ENCODE results near the gene ADIG.

Gene ADIG

DNA sequence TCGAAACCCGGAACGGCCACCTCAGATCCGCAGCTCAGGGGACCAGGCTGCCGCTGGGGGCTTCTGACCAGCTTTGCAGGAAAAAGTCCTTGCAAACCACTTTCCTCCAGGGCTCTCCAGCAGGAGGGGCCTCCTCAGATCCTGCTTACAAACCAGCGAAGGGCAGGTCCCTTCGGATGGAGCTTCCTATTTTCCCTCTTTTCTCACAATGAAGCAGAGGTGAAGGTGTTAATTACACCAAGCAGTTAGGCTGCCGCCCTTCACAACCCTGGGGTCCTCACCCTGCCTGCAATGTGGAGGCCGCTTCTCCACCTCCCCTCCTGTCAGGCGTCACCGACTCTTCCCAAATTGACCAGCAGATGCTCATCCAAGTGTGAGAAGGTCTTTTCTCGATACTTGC lies 26.4 kb downstream of the ADIG start:
- Histone ChIP-seq H3K4me2 (ENCODE audit: low read depth, low read length, poor library complexity, severe bottlenecking) (no peak overlapping the region), H3K36me3 (ENCODE audit: low read length) (no peaks in the 10 kb centered on the region), H2AFZ (ENCODE audit: low read depth, low read length, severe bottlenecking) (no peak overlapping the region), H3K79me2 (ENCODE audit: insufficient read depth, low read length) (no peaks in the 10 kb centered on the region), H4K20me1 (ENCODE audit: low read depth, low read length) (no peaks in the 10 kb centered on the region), H3K9me2 (replicated peaks; ENCODE audit: insufficient read depth, low read length) (no peaks in the 10 kb centered on the region), H3K27me3 (ENCODE audit: low read length) (no peaks in the 10 kb centered on the region), H3K27ac (ENCODE audit: low read depth, low read length) (no peak overlapping the region), H3K4me3 (ENCODE audit: insufficient read depth, low read length, poor library complexity, severe bottlenecking) (no peak overlapping the region), H3K9ac (ENCODE audit: low read length) (no peak overlapping the region), H3F3A (ENCODE audit: insufficient read depth) (no peaks in the 10 kb centered on the region), H3K9me3 (ENCODE audit: insufficient read depth, low read length) (no peaks in the 10 kb centered on the region)
- TF ChIP-seq CTCF (IDR thresholded peaks at IDR 0.05; ENCODE audit: insufficient read depth, low read length, poor library complexity, severe bottlenecking) (no peak), EZH2phosphoT487 (conservative IDR thresholded peaks at IDR 0.05; ENCODE audit: low read length) (no peak)

DNA sequence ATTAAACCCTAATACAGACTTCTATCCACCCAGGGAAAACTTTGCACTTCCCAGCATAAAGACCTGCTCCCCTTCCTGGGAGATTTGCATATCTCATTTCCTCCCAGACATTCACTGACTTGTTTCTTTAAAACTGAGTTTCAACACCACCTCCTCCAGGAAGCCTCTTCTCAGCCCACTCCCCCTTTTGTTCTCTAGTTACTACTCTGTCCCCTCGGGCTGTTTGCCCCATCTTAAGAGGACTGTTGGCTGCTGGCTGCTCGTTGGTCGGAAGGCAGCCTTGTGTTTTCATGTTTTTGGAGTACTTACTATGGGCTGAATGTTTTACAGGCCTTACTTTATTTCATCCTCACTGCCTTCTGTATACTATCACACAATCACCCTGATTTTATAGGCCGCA lies 27.2 kb downstream of the ADIG start:
- Histone ChIP-seq H3K9me3 (ENCODE audit: insufficient read depth, low read length) (no peaks in the 10 kb centered on the region), H3K4me3 (ENCODE audit: insufficient read depth, low read length, poor library complexity, severe bottlenecking) (no peak overlapping the region), H3K27ac (ENCODE audit: low read depth, low read length) (no peak overlapping the region), H4K20me1 (ENCODE audit: low read depth, low read length) (no peaks in the 10 kb centered on the region), H3K27me3 (ENCODE audit: low read length) (no peaks in the 10 kb centered on the region), H3K9me2 (replicated peaks; ENCODE audit: insufficient read depth, low read length) (no peaks in the 10 kb centered on the region), H3K4me2 (ENCODE audit: low read depth, low read length, poor library complexity, severe bottlenecking) (no peak overlapping the region), H3K79me2 (ENCODE audit: insufficient read depth, low read length) (no peaks in the 10 kb centered on the region), H3K9ac (ENCODE audit: low read length) (no peak overlapping the region), H3F3A (ENCODE audit: insufficient read depth) (no peaks in the 10 kb centered on the region), H3K36me3 (ENCODE audit: low read length) (no peaks in the 10 kb centered on the region), H2AFZ (ENCODE audit: low read depth, low read length, severe bottlenecking) (no peak overlapping the region)
- TF ChIP-seq EZH2phosphoT487 (conservative IDR thresholded peaks at IDR 0.05; ENCODE audit: low read length) (no peak), CTCF (IDR thresholded peaks at IDR 0.05; ENCODE audit: insufficient read depth, low read length, poor library complexity, severe bottlenecking) (no peak)

DNA sequence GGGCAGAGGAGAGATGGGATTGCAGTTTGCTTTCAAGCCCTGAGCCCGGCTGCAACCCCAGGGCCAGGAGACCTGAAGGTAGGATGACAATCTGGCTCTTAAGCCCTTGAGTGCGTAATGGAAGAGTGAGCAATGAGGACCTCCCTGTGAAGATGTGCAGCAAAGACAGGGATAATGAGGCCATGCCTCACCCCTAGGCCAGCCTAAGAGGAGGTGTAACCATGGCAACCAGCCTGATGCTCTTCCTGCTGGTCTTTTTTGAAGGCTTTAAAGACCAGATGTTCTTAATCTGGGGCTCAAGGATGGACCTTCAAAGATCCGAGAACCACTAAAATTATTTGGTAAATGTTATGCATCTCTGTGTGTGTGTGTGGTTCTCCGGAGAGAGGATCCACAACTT lies 28.8 kb downstream of the ADIG start:
- Histone ChIP-seq H3K27me3 (ENCODE audit: low read length) (no peaks in the 10 kb centered on the region), H3K27ac (ENCODE audit: low read depth, low read length) (no peak overlapping the region), H3K4me3 (ENCODE audit: insufficient read depth, low read length, poor library complexity, severe bottlenecking) (no peak overlapping the region), H4K20me1 (ENCODE audit: low read depth, low read length) (no peaks in the 10 kb centered on the region), H3K9ac (ENCODE audit: low read length) (no peak overlapping the region), H3K9me3 (ENCODE audit: insufficient read depth, low read length) (no peaks in the 10 kb centered on the region), H3K4me2 (ENCODE audit: low read depth, low read length, poor library complexity, severe bottlenecking) (no peak overlapping the region), H3K9me2 (replicated peaks; ENCODE audit: insufficient read depth, low read length) (no peaks in the 10 kb centered on the region), H2AFZ (ENCODE audit: low read depth, low read length, severe bottlenecking) (no peak overlapping the region), H3K79me2 (ENCODE audit: insufficient read depth, low read length) (no peaks in the 10 kb centered on the region), H3F3A (ENCODE audit: insufficient read depth) (no peaks in the 10 kb centered on the region), H3K36me3 (ENCODE audit: low read length) (no peaks in the 10 kb centered on the region)
- TF ChIP-seq CTCF (IDR thresholded peaks at IDR 0.05; ENCODE audit: insufficient read depth, low read length, poor library complexity, severe bottlenecking), result no peak
- no peak for TF ChIP-seq EZH2phosphoT487 (conservative IDR thresholded peaks at IDR 0.05; ENCODE audit: low read length)

DNA sequence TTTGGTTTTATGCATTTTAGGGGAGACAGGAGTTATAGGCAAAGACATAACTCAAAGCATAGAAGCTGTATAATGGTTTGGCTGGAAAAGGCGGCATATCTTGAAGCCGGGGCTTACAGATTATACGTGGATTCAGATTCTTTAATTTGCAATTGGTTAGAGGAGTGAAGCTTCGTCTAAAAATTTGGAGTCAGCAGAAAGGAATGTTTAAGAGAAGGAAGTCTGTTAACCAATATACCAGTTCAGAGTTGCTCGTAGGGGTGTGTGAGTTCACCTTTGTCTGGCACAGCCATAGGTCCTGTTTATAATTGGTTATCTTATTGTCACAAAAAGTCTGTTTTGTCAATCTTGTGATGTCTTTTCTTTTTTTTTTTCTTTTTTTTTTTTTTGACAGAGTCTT lies 29.5 kb downstream of the ADIG start:
- Histone ChIP-seq H3K27me3 (ENCODE audit: low read length) (no peaks in the 10 kb centered on the region), H3K27ac (ENCODE audit: low read depth, low read length) (no peak overlapping the region), H3K79me2 (ENCODE audit: insufficient read depth, low read length) (no peaks in the 10 kb centered on the region), H2AFZ (ENCODE audit: low read depth, low read length, severe bottlenecking) (no peak overlapping the region), H3K4me3 (ENCODE audit: insufficient read depth, low read length, poor library complexity, severe bottlenecking) (no peak overlapping the region), H3F3A (ENCODE audit: insufficient read depth) (no peaks in the 10 kb centered on the region), H4K20me1 (ENCODE audit: low read depth, low read length) (no peaks in the 10 kb centered on the region), H3K36me3 (ENCODE audit: low read length) (no peaks in the 10 kb centered on the region), H3K4me2 (ENCODE audit: low read depth, low read length, poor library complexity, severe bottlenecking) (no peak overlapping the region), H3K9ac (ENCODE audit: low read length) (no peak overlapping the region), H3K9me3 (ENCODE audit: insufficient read depth, low read length) (no peaks in the 10 kb centered on the region), H3K9me2 (replicated peaks; ENCODE audit: insufficient read depth, low read length) (no peaks in the 10 kb centered on the region)
- TF ChIP-seq EZH2phosphoT487 (conservative IDR thresholded peaks at IDR 0.05; ENCODE audit: low read length) (no peak), CTCF (IDR thresholded peaks at IDR 0.05; ENCODE audit: insufficient read depth, low read length, poor library complexity, severe bottlenecking) (no peak)

Data from SU-DHL-6 (cell line).